Panc1 (cell line): ENCODE data around the gene GNAO1. TPM values are rescaled to one million over a fixed set of nuclear protein-coding genes. Genes with fewer than 3 reads are reported as not detected.

Experiments used
- ATAC-seq: fragments of 200-7000 bp; cut with Tn5 transposase; 2 replicates; pipeline ENCODE4 v1.9.1; 2020; ENCODE audit warnings: mild to moderate bottlenecking, moderate library complexity
- BruUV-seq: library from RNA; stranded (reverse); fragments of 400-500 nt; replicated peaks from 2 replicates; lab custom pipeline; 2021; lab: Mats Ljungman, UMichigan
- CTCF ChIA-PET: fragments of 300-600 bp; sonication (Branson Sonifier 250); formaldehyde crosslinking; loops from one replicate; lab custom pipeline; 2022; ENCODE audit warnings: antibody characterized with exemption; lab: Charles Lee
- POLR2A ChIA-PET: fragments of 300-600 bp; sonication (Branson Sonifier 250); formaldehyde crosslinking; loops from one replicate; lab custom pipeline; 2022; ENCODE audit warnings: antibody characterized with exemption; lab: Charles Lee
- DNase-seq: peaks from one replicate; pipeline ENCODE4 v3.0.0-alpha.2; 2010; ENCODE audit warnings: low read depth, low spot score
- H3K27ac ChIP-seq: 2 replicates; pipeline ENCODE4 v1.5.1; 2011; ENCODE audit warnings: mild to moderate bottlenecking, low read length, inconsistent platforms
- H3K27me3 ChIP-seq: fragments of 200-500 bp; sonication (Bioruptor generic); 2 replicates; pipeline ENCODE4 v1.6.0; 2014; ENCODE audit warnings: low read length, inconsistent platforms; ENCODE audit not compliant: control insufficient read depth, insufficient read depth
- H3K36me3 ChIP-seq: fragments of 200-500 bp; sonication (Bioruptor generic); 2 replicates; pipeline ENCODE4 v1.5.1; 2014; ENCODE audit warnings: inconsistent platforms, mild to moderate bottlenecking, low read length, moderate library complexity; ENCODE audit not compliant: control insufficient read depth, insufficient read depth
- H3K4me1 ChIP-seq: 2 replicates; pipeline ENCODE4 v1.5.1; 2011; ENCODE audit warnings: inconsistent platforms, mild to moderate bottlenecking, low read length, moderate library complexity; ENCODE audit not compliant: control insufficient read depth, insufficient read depth
- H3K4me3 ChIP-seq, 2 experiments: 2 replicates each; pipeline ENCODE4 v1.5.1; 2011 to 2012; ENCODE audit warnings: low read depth in 2 of 2, low read length in 2 of 2, mild to moderate bottlenecking in 2 of 2, inconsistent platforms in 1 of 2, moderate library complexity in 1 of 2
- H3K9me3 ChIP-seq: fragments of 200-500 bp; sonication (Bioruptor generic); 2 replicates; pipeline ENCODE4 v1.5.1; 2014; ENCODE audit warnings: low read depth, mild to moderate bottlenecking, inconsistent platforms, low read length, moderate library complexity; ENCODE audit not compliant: control insufficient read depth, insufficient read depth
- POLR2AphosphoS5 ChIP-seq: IDR thresholded peaks from 2 replicates; pipeline ENCODE4 v1.6.1; 2012; ENCODE audit warnings: mild to moderate bottlenecking, low read depth, low read length, moderate library complexity
- REST ChIP-seq, 2 experiments: IDR thresholded peaks; 2 replicates each; pipeline ENCODE4 v1.6.1; 2011 to 2012; ENCODE audit warnings: low read depth in 2 of 2, control low read depth in 1 of 2, low read length in 1 of 2, mild to moderate bottlenecking in 1 of 2, moderate library complexity in 1 of 2; ENCODE audit not compliant: insufficient read depth in 1 of 2
- SIN3A ChIP-seq: IDR thresholded peaks from 2 replicates; pipeline ENCODE4 v1.6.1; 2012; ENCODE audit warnings: low read depth, mild to moderate bottlenecking, low read length, moderate library complexity, borderline replicate concordance; ENCODE audit not compliant: insufficient read depth
- in situ Hi-C: cut with HindIII; loops from 2 replicates; pipeline ENCODE4 v1.10.0; 2016; ENCODE audit warnings: low sequenced_read_pairs, low pct_unique_long_range_greater_than_20kb
- intact Hi-C: fragments of 100-400 bp; cut with micrococcal nuclease; formaldehyde crosslinking; loops from one replicate; pipeline ENCODE4 v1.10.0; 2022; ENCODE audit not compliant: unreplicated experiment
- total RNA-seq: library from RNA; stranded (reverse); gene quantifications from one replicate; pipeline ENCODE4 v1.2.1, GENCODE V29; 2021; ENCODE audit not compliant: unreplicated experiment

GNAO1 gene
- total RNA-seq, 1 experiment from 2014 or later = 33.4 TPM

DNA sequence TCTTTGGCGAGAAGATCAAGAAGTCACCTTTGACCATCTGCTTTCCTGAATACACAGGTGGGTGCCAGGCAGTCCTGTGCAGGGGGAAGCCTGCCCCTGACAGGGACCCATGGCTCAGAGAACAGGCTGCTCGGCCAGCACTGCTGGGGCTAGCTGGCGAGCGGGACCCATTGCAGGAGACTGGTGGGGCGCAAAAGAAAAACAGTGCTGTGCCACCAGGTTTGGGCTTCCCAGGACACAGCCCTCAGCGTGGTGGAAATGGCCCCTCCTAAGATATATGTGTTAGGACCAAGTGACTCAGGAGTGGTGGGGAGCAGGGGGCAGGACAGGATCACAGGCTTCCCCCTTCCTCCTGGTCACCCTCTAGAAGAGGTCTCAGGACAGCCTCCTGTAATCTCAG, 160.2 kb downstream of the GNAO1 start:
- no peak for DNase-seq
- in situ Hi-C loops (no loop called here), intact Hi-C loops (no loop called here)
- no TSS peak for BruUV-seq
- Histone ChIP-seq H3K36me3 (no peaks in the 10 kb centered on the region), H3K9me3 (no peaks in the 10 kb centered on the region), H3K27me3 (no peaks in the 10 kb centered on the region), H3K4me3 (no peak overlapping the region), H3K4me1 (peaks cover 4% of the 10 kb centered on the region; the same call in 1 of the 2 replicates), H3K27ac (no peak overlapping the region)
- TF ChIP-seq REST (IDR thresholded peaks at IDR 0.05; ENCODE audit: insufficient read depth in 1 of 2, low read depth in 2 of 2, low read length in 1 of 2) = no peak
- TF ChIP-seq SIN3A = no peak
- no peak for TF ChIP-seq POLR2AphosphoS5
- ChIA-PET POLR2A (no interaction called here), CTCF (no interaction called here)
- ATAC-seq = no peak

GRCh38 chr16:56352351-56353053, 161.2 kb downstream of the GNAO1 start:
- TF ChIP-seq REST (IDR thresholded peaks at IDR 0.05; ENCODE audit: insufficient read depth in 1 of 2, low read depth in 2 of 2, low read length in 1 of 2) = no peak
- Histone ChIP-seq H3K36me3 (no peaks in the 10 kb centered on the region), H3K27ac (no peak overlapping the region), H3K9me3 (no peaks in the 10 kb centered on the region), H3K4me3 (no peak overlapping the region), H3K27me3 (no peaks in the 10 kb centered on the region), H3K4me1 (peaks cover 10% of the 10 kb centered on the region)
- DNase-seq = no peak
- ChIA-PET POLR2A (no interaction called here), CTCF (no interaction called here)
- intact Hi-C loops = no loop called here
- in situ Hi-C loops = no loop called here
- ATAC-seq = no peak
- BruUV-seq = no TSS peak
